SK-N-SH (cell line): ENCODE data around the gene HOXA6. TPM values are rescaled to one million over a fixed set of nuclear protein-coding genes. Genes with fewer than 3 reads are reported as not detected.

Source experiments
- CTCF ChIA-PET: fragments of 300-600, 350-600 bp; formaldehyde crosslinking; extraction: SDS; loops from one replicate; lab custom pipeline; 2021; lab: Yijun Ruan, JAX
- POLR2A ChIA-PET: fragments of 350-600 bp; sonication (Branson Sonifier 250); formaldehyde crosslinking; extraction: SDS; loops from one replicate; lab custom pipeline; 2020; ENCODE audit warnings: antibody characterized with exemption, inconsistent platforms; lab: Yijun Ruan, JAX
- DNase-seq: peaks from one replicate; pipeline ENCODE4 v3.0.0; 2012
- H2AFZ ChIP-seq: fragments of 200-600 bp; sonication (generic); 2 replicates; pipeline ENCODE4 v1.8.1; 2016; ENCODE audit warnings: antibody characterized with exemption, mild to moderate bottlenecking, low read depth
- H3F3A ChIP-seq: fragments of 200-600 bp; sonication (generic); replicated peaks from 2 replicates; pipeline ENCODE3; 2016; ENCODE audit warnings: antibody characterized with exemption, mild to moderate bottlenecking; ENCODE audit not compliant: insufficient read depth
- H3K27ac ChIP-seq, 2 experiments: fragments of 200-500 bp in 1 of 2; fragments of 200-600 bp in 1 of 2; sonication (Bioruptor generic) in 1 of 2; sonication (generic), shearing (Covaris generic) in 1 of 2; 2 replicates each; pipeline versions ENCODE4 v1.5.1 to v1.6.1; 2014 to 2016; ENCODE audit warnings: low read depth in 2 of 2, inconsistent platforms in 1 of 2, low read length in 1 of 2, mild to moderate bottlenecking in 1 of 2, mixed read lengths in 1 of 2
- H3K27me3 ChIP-seq: fragments of 200-600 bp; sonication (generic), shearing (Covaris generic); 2 replicates; pipeline ENCODE4 v1.6.1; 2016; ENCODE audit warnings: mixed run types; ENCODE audit not compliant: insufficient read depth
- H3K36me3 ChIP-seq, 2 experiments: fragments of 200-500 bp in 1 of 2; fragments of 200-600 bp in 1 of 2; sonication (Bioruptor generic) in 1 of 2; sonication (generic) in 1 of 2; replicated peaks in 1 of 2; 2 replicates each; pipeline versions ENCODE3 to v1.5.1; 2014 to 2016; ENCODE audit warnings: low read length in 1 of 2, mild to moderate bottlenecking in 1 of 2; ENCODE audit not compliant: insufficient read depth in 2 of 2, control insufficient read depth in 1 of 2
- H3K4me1 ChIP-seq, 2 experiments: fragments of 200-500 bp in 1 of 2; fragments of 200-600 bp in 1 of 2; sonication (Bioruptor generic) in 1 of 2; sonication (generic), shearing (Covaris generic) in 1 of 2; 2 replicates each; pipeline versions ENCODE4 v1.5.1 to v1.6.1; 2014 to 2016; ENCODE audit warnings: low read depth in 1 of 2, low read length in 1 of 2, mixed run types in 1 of 2; ENCODE audit not compliant: insufficient read depth in 2 of 2, control insufficient read depth in 1 of 2
- H3K4me2 ChIP-seq: fragments of 200-600 bp; sonication (generic), shearing (Covaris generic); 2 replicates; pipeline ENCODE4 v1.6.1; 2017; ENCODE audit warnings: mixed run types
- H3K4me3 ChIP-seq, 2 experiments: fragments of 200-500 bp in 1 of 2; fragments of 200-600 bp in 1 of 2; sonication (Bioruptor generic) in 1 of 2; sonication (generic), shearing (Covaris generic) in 1 of 2; 2 replicates each; pipeline versions ENCODE4 v1.5.1 to v1.8.1; 2014 to 2016; ENCODE audit warnings: low read depth in 2 of 2, inconsistent platforms in 1 of 2, low read length in 1 of 2, mild to moderate bottlenecking in 1 of 2, mixed read lengths in 1 of 2, moderate library complexity in 1 of 2
- H3K79me2 ChIP-seq: fragments of 200-600 bp; sonication (generic); 2 replicates; pipeline ENCODE4 v1.8.1; 2017; ENCODE audit warnings: mild to moderate bottlenecking; ENCODE audit not compliant: insufficient read depth
- H3K9ac ChIP-seq: fragments of 200-600 bp; sonication (generic); 2 replicates; pipeline ENCODE4 v1.6.1; 2017; ENCODE audit warnings: mixed run types
- H3K9me2 ChIP-seq: fragments of 200-600 bp; sonication (generic); 2 replicates; pipeline ENCODE4 v1.6.1; 2017; ENCODE audit warnings: mixed run types
- H3K9me3 ChIP-seq: fragments of 200-600 bp; sonication (generic); 2 replicates; pipeline ENCODE4 v1.6.1; 2017; ENCODE audit warnings: mixed run types, mild to moderate bottlenecking, moderate library complexity
- H4K20me1 ChIP-seq: fragments of 200-600 bp; sonication (generic); 2 replicates; pipeline ENCODE4 v1.6.1; 2017; ENCODE audit warnings: mild to moderate bottlenecking, mixed run types; ENCODE audit not compliant: insufficient read depth
- EP300 ChIP-seq, 2 experiments: IDR thresholded peaks; 2 replicates each; pipeline versions ENCODE4 v1.4.0 to v1.6.1; 2012; ENCODE audit warnings: borderline replicate concordance in 1 of 2, low read depth in 1 of 2, low read length in 1 of 2
- GATA2 ChIP-seq: sonication (generic); formaldehyde crosslinking; IDR thresholded peaks from 2 replicates; pipeline ENCODE4 v1.5.0; 2020; ENCODE audit warnings: mild to moderate bottlenecking, missing genetic modification reagents
- IRF3 ChIP-seq: fragments of 150-350 bp; IDR thresholded peaks from 2 replicates; pipeline ENCODE4 v1.6.1; 2016; ENCODE audit warnings: mild to moderate bottlenecking, low read depth, low read length
- MEF2A ChIP-seq: IDR thresholded peaks from 2 replicates; pipeline ENCODE4 v1.4.0; 2012; ENCODE audit warnings: low read depth, borderline replicate concordance
- MXI1 ChIP-seq: IDR thresholded peaks from 2 replicates; pipeline ENCODE4 v1.6.1; 2012; ENCODE audit warnings: mild to moderate bottlenecking, low read depth, low read length, improper control_type of control experiment
- NRF1 ChIP-seq: IDR thresholded peaks from 2 replicates; pipeline ENCODE4 v1.6.1; 2012; ENCODE audit warnings: low read depth, mild to moderate bottlenecking, low read length
- SIN3A ChIP-seq: IDR thresholded peaks from 2 replicates; pipeline ENCODE4 v1.6.1; 2012; ENCODE audit warnings: low read depth, mild to moderate bottlenecking, low read length, moderate library complexity, borderline replicate concordance
- TAF1 ChIP-seq: IDR thresholded peaks from 2 replicates; pipeline ENCODE4 v1.6.1; 2012; ENCODE audit warnings: low read depth, mild to moderate bottlenecking, low read length, moderate library complexity, borderline replicate concordance
- WGBS: methylation state at CpG from one replicate; pipeline ENCODE4 v1.1.6; 2017; ENCODE audit warnings: low lambda C conversion rate; 5-methylcytosine and 5-hydroxymethylcytosine counted together
- polyA plus RNA-seq, 3 experiments: library from polyadenylated mRNA; depleted of rRNA; stranded (reverse); fragments of >200 nt; gene quantifications; 2 replicates each; pipeline ENCODE4 v1.2.3, GENCODE V29; 2012
- TF ChIP-seq, protein P1 (sequence below): IDR thresholded peaks from 2 replicates; pipeline ENCODE4; 2012

The HOXA6 gene
- polyA plus RNA-seq, 1 of the 3 experiments (the other 2 are of a cell fraction) = not detected

GRCh38 chr7:27162561-27163287 lies 15.2 kb upstream of the HOXA6 start (continued):
- TF ChIP-seq IRF3 (no peak), MXI1 (no peak)

DNA sequence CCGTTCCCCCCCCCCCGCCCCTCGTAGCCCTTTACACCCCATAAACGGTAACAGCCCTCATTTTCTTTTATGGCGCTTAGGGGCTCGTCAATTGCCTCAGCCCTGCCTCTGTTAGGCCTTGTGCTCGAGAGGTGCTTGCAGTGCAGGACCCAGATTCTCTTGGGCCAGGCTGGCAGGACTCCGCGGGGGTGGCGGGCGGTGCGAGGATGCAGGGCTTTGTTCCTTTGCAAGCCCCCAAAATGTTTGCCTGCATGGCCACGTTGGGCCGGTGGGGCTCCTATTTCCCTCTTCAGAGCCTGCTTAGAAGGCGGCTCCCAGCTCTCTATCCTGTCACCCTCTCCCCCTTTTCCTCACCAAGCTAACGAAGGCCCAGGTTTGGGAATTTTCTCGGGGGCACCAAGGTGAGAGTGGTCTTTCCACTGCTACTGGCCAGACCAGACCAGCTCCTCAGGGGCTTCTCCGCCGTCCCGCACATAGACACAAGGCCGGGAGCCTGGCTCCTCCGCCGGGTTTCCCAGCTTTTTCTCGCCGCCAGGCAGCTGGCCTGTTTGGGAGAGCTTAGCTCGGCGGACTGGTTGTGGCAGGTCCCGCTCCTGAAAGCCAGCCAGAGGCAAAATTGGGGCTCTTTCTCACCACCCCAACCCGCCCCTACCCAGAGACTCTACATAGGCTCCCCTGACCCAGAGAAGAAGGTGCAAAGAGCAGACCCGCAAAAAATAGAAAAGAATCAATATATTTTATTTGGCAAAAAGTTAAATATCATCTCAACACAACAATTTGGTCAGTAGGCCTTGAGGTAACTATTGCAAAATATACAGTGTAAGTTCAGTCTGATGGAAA lies 14.4 kb upstream of the HOXA6 start:
- Histone ChIP-seq H3K9me3 (no peaks in the 10 kb centered on the region), H3F3A (peaks cover 10% of the 10 kb centered on the region), H3K9me2 (no peaks in the 10 kb centered on the region), H3K36me3 (no peaks in the 10 kb centered on the region), H3K4me2 (peak overlapping the region; percentile 97; the same call in 1 of the 2 replicates), H2AFZ (no peak overlapping the region), H3K79me2 (no peaks in the 10 kb centered on the region), H4K20me1 (no peaks in the 10 kb centered on the region), H3K9ac (no peak overlapping the region), H3K4me1 (peaks cover 0 to 8% of the 10 kb centered on the region in 2 experiments; a peak in 1 of 4 replicates), H3K27ac (no peak overlapping the region), H3K4me3 (no peak overlapping the region), H3K27me3 (peaks cover 91% of the 10 kb centered on the region)
- ChIA-PET CTCF (interaction anchor here (0.6 to 12.1 kb wide), 31 partner anchors 13 to 1269 kb away, joined by 3 to 270 read pairs (median 5); partner anchors contain the start of genes HIBADH, HOXA10, HOXA3 and HOXA5), POLR2A (no interaction called here)
- no peak for TF ChIP-seq TAF1
- no peak for TF ChIP-seq SIN3A
- TF ChIP-seq, protein P1, sequence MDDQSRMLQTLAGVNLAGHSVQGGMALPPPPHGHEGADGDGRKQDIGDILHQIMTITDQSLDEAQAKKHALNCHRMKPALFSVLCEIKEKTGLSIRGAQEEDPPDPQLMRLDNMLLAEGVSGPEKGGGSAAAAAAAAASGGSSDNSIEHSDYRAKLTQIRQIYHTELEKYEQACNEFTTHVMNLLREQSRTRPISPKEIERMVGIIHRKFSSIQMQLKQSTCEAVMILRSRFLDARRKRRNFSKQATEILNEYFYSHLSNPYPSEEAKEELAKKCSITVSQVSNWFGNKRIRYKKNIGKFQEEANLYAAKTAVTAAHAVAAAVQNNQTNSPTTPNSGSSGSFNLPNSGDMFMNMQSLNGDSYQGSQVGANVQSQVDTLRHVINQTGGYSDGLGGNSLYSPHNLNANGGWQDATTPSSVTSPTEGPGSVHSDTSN = no peak
- no peak for TF ChIP-seq EP300 (IDR thresholded peaks at IDR 0.05; ENCODE audit: borderline replicate concordance in 1 of 2, low read depth in 1 of 2, low read length in 1 of 2)
- TF ChIP-seq NRF1 = no peak
- no peak for TF ChIP-seq MEF2A
- no peak for TF ChIP-seq GATA2 (CRISPR knock-in tag)
- WGBS = 30% methylated on average over 27 of the region's 30 CpGs
- DNase-seq = no peak
